UCSD-AML1 (cell line): ENCODE data around the gene GP2.
A peak's percentile ranks its signal among the peaks of the same experiment; 100 is the strongest.

Source experiments
- DNase-seq: peaks from one replicate; lab custom pipeline; 2025; ENCODE audit not compliant: unreplicated experiment; lab: John Stamatoyannopoulos, UW

The GP2 gene

DNA sequence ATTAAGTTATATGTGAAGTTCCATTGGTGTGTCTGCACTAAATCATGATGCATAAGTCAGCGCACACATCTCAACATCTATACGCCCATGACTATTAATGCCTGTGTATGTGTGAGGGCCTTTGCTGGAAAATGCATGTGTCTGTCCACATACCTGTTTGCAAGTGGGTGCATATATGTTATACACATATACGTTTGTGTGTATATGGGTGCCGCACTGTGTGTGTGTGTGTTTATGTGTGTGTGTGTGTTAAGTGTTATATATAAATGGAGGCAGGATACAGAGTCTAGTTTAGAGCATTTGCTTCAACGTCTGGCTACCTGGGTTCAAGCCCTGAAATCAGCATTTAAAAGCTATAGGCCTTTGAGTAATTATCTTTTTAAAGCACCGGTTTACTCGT, 19.5 kb downstream of the GP2 start:
- no peak for DNase-seq

DNA sequence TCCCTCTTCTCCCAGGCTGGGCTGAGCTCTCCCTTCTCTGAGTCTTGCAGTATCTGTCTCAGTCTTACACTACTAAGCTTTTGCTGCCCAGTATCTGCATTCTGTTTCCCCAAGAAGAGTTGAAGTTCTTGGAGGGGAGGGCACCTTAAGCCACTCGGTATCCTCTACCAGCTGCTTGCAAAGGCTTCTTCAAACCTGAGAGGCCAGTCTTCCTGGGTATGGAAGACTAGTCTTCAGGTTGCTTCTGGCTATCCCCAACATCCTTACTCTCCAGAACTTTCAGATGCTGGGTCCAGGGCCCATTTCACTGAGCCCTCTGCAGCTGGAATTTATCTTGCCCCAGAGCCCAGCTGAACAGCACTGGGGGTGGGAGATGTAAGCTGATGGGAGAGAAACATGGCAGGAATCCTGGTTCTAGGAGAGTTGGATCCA, 20.1 kb downstream of the GP2 start:
- no peak for DNase-seq

- DNase-seq: no peak
Observed at GRCh38 chr16:20306401-20306800, 20.9 kb downstream of the GP2 start.

GRCh38 chr16:20303012-20303411, 24.3 kb downstream of the GP2 start:
- DNase-seq: no peak

GRCh38 chr16:20302389-20302788, 24.9 kb downstream of the GP2 start:
- no peak for DNase-seq

DNA sequence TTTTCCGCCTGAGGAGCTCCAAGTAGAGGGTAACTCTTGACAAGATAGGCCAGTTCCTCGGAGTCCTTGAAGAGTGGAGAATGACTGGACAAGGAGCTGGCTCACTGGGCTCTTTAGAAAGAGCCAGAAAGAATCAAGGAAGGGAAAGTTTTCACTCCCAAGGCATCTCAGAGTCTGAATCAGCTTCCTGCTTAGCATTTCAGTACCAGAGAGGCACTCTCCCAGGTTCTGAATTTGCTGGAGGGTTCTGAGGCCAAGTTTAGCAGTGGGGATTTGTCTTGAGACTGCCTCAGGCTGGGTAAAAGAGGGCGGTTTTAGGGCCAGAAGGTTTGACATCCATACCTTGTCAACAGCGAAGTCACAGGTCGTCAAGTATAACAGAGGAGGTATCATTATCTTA, 25.5 kb downstream of the GP2 start:
- DNase-seq: no peak

- DNase-seq: peak; percentile 38
Observed at GRCh38 chr16:20300312-20301097, 26.8 kb downstream of the GP2 start.

DNA sequence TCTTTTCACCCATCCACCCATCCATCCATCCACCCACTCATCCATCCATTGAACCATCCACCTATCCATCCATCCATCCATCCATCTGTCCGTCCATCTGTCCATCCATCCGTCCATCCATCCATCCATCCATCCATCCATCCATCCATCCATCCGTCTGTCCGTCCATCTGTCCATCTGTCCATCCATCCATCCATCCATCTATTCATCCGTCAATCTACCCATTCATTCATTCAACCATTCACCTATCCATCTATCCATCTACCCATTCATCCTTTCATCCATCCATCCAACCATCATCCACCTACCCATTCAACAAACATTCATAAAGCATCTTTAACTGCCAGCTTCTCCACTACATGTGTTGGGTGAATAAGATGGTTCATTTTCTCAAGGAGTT, 28.9 kb downstream of the GP2 start:
- DNase-seq: no peak

DNA sequence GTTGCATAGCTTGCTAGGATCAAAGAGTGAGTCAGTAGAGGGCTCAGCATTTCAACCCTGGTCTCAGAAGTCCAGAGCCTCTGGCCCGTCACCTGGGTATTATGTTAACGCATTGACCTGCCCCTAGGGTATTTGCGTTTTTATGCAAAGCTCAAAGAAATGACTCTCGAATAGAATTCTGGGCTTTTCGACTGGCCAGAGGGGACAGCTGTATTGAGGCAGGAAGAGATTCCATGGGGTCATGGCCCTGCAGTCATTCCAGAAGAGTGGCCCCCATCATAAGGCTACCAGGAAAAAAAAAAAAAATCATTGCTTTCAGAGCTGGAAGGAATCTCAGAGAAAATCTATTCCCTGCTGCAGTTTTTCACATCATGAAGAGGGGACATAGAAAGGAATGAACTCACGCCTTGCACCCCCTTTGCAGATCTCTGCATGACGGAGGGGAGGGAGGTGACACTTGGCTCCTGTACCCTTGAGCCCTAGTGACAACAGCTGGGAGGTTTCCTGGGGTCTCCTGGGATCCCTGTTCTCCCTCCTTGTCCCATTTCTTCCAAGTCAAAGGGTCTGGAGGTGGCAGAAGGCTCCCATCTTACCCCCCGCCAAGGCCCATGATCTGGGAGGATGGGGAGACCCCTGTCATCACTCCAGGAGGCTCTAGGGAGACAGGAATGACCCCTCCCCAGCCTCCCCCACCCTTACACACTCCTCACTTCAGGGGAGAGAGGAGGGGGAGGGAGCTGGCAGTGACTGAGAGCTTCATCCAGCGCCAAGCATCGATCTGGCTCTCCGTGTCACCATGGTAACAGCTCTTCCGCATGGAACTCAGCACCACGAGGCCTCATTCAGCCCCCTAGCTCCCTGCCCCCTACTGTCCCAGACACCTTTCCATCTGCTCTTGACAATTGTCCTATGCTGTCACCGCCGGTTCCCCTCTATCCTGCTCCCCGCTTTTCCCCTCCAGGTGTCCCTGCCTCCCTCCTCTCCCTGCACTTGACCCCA, 35.8 kb downstream of the GP2 start:
- DNase-seq: no peak

- DNase-seq: no peak
Observed at GRCh38 chr16:20289571-20289970, 37.7 kb downstream of the GP2 start.

DNA sequence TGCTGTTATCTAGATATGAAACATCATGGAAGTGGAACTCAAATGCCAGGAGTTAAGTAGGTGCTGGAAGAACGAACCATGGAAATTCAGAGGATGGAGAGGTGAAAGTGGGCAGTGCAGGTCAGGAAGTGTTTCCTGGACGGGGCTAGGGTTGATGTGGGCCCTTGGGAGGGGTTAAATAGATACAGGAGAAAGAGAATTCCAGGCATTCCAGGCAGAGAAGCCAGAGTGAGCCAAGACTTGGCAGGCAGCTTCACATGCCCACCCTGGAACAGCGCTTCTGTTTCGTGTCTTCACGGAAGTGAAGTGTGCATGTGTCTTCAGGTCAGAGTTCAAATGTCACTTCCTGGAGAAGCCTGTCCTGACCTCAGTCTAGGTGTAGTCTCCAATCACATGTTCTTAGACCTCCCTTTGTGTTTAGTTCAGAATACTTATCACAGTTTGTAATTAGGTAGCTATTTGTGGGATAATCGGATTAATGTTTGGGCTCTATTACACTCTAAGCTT, 41.3 kb downstream of the GP2 start:
- no peak for DNase-seq

DNA sequence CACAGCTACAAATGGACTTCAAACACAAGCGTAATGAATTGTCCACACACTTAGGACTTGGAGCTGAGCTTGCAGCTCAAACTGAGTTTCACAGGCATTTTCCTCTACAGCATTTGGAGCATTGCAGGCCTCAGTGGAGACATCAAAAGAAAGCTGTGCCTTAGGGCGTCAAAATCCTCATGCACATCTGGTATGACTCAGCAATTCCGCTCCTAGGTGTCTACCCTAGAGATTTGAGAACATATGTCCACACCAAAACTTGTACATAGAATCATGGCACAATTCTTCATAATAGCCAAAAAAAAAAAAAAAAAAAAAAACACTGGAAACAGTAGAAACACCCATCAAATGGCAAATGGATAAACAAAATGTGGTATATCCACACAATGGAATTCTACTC, 47.1 kb downstream of the GP2 start:
- no peak for DNase-seq

- no peak for DNase-seq
Observed at GRCh38 chr16:20271893-20272292, 55.4 kb downstream of the GP2 start.

GRCh38 chr16:20268409-20268808, 58.9 kb downstream of the GP2 start:
- DNase-seq: no peak

- DNase-seq: no peak
Observed at GRCh38 chr16:20265019-20265418, 62.3 kb downstream of the GP2 start.

DNA sequence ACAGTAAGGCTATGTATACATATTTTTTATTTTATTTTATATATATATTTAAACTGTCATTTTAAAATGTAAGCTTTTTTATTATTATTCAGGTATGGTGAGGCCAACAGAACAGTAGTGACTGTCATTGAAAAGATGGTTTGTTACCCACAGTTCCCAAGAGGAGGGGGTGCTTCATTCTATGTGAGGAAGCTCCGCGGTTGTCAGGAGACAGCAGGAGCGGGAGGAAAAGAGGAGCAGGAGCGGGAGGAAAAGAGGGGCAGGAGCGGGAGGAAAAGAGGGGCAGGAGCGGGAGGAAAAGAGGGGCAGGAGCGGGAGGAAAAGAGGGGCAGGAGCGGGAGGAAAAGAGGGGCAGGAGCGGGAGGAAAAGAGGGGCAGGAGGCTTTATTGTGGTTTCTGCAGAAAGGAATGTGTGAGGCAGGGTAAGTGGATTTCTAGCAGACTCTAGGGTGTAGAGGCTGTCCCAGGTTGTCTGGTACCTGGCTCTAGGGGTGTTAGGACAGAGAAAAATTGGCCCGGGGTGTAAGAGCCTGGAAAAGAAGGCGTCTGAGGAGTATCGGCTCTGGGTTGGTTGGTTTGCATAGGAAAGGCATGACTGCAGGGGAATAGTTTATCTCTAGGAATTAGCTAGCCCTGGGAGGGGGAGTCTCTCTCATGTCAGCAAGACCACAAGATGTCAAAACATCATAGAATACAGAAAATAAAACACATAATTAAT, 64.0 kb downstream of the GP2 start:
- DNase-seq: no peak

DNA sequence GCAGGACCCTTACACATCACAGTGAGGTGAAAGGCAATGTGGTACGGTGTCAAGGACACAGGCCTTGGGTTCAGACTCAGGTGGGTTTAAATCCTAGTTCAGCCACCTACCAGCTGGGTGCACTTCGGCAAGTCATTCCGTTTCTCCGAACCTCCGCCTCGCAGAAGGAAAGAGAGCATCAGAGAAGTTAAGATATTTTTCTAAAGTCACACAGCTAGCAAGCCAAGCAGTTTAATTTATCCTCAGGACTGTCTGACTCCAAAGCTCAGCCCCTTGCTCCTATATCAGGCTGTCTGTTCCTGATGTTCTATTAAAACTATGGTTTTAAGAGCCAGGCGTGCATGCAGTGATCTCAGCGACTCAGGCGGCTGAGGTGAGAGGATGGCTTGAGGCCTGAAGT, 65.1 kb downstream of the GP2 start:
- DNase-seq: no peak

GRCh38 chr16:20260215-20261009, 66.9 kb downstream of the GP2 start:
- DNase-seq: no peak
